Activated naive CD4-positive, alpha-beta T cell treated with anti-CD3 and anti-CD28 coated beads, Interleukin-2, amount 50 U/mL, for 16 hours (primary cell): ENCODE results near the gene THEMIS2.
"Not testable (repeated sequence)": the region's sequence is repeated elsewhere in the genome, so short reads cannot be mapped to it uniquely, and the experiment has no call there.

Experiments
- DNase-seq: peaks from one replicate; pipeline ENCODE4 v3.0.0-alpha.2; 2020

Gene THEMIS2

DNA sequence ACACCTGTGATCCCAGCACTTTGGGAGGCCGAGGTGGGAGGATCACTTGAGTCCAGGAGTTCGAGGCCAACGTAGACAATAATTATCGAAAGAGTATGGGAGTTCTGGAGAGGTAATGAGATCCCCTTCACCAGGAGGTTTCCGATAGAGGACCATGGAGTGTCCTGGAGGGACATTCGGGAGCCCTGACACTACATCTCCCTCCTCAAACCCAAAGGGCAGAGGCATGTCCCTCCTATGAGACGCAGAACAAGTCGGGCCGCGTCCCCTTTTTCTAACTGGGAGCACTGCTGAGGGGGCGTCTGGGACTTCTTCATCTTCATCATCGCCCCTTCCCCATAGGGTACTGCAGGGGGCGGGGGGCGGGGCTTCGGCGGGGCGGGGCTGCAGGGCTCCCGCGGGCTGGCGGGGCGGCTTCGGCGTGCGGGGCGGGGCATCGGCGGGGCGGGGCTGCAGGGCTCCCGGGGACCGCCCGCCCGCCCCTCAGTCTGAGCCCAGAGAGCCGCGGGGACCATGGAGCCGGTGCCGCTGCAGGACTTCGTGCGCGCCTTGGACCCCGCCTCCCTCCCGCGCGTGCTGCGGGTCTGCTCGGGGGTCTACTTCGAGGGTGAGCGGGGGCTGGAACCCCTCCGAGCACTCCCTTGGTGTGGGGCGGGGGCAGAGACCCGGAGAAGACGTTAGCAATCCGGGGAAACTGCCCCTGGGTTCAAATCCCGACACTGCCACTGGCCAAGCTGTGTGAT lies at the start of gene THEMIS2:
TSS of gene THEMIS2 (plus strand) at position 486 of the 743 bp plus-strand sequence. CDS start at position 514, 28 bp downstream.
- peak; percentile 86 for DNase-seq

DNA sequence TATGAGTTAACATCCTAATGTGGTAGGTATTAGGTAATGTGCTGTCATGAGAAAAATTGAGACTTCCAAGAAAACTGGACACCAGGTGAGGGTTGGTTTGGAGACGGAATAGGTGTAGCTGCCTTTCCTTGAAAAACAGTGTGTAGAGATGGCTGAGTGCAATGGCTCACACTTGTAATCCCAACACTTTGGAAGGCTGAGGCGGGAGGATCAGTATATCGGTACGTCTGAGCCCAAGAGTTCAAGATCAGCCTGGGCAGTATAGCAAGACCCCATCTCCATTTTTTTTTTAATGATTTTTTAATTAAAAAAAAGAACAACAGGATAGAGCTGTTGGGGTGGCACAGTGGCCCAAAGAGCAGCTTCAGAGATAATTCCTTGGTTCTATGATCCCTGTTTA lies 48.6 kb upstream of the THEMIS2 start:
- DNase-seq: no peak

DNA sequence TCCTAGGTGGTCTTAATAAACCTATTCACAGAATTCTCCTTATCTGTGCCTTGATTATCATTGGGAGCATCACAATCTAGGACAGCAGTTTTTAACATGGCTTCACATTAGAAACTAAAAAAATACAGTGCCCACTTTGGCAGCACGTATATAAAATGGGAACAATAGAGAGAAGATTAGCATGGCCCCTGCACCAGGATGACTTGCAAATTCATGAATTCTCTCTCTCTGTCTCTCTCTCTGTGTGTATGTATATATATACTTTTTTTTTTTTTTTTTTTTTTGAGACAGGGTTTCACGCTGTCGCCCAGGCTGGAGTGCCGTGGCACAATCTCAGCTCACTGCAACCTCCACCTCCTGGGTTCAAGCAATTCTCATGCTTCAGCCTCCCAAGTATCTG lies 47.9 kb upstream of the THEMIS2 start:
- DNase-seq: no peak

- not testable (repeated sequence) for DNase-seq
Observed at GRCh38 chr1:27829339-27829960, 42.9 kb upstream of the THEMIS2 start.

- peak; percentile 92 for DNase-seq
Observed at GRCh38 chr1:27830621-27831440, 41.5 kb upstream of the THEMIS2 start, which contains the start of gene PPP1R8. Gene PPP1R8 (plus strand): TSS chr1:27830782. CDS start chr1:27830836, 54 bp downstream.

- DNase-seq: no peak
Observed at GRCh38 chr1:27831568-27832410, 40.6 kb upstream of the THEMIS2 start.

GRCh38 chr1:27832762-27833161 lies 39.6 kb upstream of the THEMIS2 start:
- no peak for DNase-seq

DNA sequence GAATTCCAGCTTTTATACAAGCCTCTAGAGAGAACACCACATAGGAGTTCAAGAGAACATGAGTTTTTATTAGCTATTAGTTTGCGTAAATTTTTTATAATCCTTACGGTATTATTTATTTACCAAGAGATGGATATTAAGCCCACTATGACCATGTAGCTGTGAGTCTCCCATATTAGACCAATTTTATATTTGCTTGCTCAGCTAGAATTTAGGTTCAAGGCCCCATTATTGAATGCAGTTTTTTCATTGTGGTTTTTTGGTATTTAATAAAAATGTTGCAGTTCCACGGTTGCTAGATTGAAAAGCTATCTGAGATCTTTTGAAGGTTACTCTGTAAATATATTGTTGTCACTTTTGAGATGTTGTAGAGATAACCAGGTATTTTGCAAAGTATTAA lies 38.9 kb upstream of the THEMIS2 start:
- no peak for DNase-seq

GRCh38 chr1:27835046-27835445 lies 37.3 kb upstream of the THEMIS2 start:
- no peak for DNase-seq

DNA sequence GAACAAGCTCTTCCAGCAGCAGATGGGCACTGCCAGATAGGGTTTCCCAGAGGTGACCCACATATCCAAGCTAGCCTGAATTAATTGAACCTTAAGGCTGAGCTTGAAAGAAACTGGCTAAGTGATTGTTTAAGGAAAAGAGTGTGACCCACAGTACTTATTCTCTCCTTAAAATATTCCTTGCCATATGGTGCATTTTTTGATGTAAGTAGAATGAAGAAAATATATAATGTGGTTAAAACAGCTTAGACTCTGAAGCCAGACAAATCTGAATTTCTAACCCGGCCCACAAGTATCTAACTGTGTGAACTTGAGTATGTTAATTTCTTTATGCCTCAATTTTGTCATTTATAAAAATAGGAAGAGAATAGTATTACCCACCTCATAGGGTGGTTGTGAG lies 36.8 kb upstream of the THEMIS2 start:
- no peak for DNase-seq

DNA sequence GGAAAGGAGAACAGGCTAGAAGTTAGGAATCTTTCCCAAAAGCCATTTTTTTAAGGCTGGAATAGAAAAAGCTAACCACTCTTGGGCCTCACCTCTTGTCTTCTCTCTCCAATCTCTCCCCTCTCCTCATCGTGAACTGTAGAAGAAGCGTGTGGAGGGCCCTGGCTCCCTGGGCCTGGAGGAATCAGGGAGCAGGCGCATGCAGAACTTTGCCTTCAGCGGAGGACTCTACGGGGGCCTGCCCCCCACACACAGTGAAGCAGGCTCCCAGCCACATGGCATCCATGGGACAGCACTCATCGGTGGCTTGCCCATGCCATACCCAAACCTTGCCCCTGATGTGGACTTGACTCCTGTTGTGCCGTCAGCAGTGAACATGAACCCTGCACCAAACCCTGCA lies 22.4 kb upstream of the THEMIS2 start:
- DNase-seq: no peak

- no peak for DNase-seq
Observed at GRCh38 chr1:27855085-27855484, 17.3 kb upstream of the THEMIS2 start.

GRCh38 chr1:27856561-27857343 lies 15.6 kb upstream of the THEMIS2 start:
- DNase-seq: no peak

DNA sequence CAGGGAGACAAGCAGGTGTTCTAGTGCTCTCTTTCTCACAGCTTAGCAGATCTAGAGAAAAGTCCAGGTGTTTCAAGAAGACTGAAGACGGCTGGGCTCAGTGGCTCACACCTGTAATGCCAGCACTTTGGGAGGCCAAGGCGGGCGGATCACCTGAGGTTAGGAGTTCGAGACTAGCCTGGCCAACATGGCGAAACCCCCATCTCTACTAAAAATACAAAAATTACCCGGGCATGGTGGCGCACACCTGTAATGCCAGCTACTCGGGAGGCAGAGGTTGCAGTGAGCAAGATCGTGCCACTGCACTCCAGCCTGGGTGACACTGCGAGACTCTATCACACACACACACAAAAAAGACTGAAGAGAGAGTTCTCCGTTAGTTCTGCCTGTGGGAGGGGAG lies 14.8 kb upstream of the THEMIS2 start:
- not testable (repeated sequence) for DNase-seq

GRCh38 chr1:27858072-27858948 lies 14.0 kb upstream of the THEMIS2 start:
- DNase-seq: peak; percentile 85

GRCh38 chr1:27858949-27859576 lies 13.3 kb upstream of the THEMIS2 start:
- DNase-seq: no peak

- no peak for DNase-seq
Observed at GRCh38 chr1:27861436-27861835, 10.9 kb upstream of the THEMIS2 start.

DNA sequence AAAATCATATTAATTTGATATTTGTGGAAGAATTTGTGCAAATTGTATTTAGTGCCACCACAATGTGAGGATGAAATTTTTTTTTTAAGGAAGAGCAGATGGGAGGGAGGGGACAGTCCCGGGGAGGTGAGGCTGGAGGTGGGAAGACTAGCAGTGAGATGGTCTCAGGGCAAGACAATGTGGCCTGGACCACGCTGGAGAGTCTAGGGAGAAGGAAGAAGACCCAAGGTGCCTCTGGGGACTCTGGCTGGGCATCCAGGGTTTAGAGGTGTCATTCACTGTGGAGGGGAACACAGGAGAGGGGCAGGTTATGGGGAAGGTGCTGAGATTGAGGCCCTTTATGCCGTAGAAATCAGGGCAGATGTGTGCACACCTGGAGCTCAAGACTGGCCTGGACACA lies 10.3 kb upstream of the THEMIS2 start:
- DNase-seq: no peak

DNA sequence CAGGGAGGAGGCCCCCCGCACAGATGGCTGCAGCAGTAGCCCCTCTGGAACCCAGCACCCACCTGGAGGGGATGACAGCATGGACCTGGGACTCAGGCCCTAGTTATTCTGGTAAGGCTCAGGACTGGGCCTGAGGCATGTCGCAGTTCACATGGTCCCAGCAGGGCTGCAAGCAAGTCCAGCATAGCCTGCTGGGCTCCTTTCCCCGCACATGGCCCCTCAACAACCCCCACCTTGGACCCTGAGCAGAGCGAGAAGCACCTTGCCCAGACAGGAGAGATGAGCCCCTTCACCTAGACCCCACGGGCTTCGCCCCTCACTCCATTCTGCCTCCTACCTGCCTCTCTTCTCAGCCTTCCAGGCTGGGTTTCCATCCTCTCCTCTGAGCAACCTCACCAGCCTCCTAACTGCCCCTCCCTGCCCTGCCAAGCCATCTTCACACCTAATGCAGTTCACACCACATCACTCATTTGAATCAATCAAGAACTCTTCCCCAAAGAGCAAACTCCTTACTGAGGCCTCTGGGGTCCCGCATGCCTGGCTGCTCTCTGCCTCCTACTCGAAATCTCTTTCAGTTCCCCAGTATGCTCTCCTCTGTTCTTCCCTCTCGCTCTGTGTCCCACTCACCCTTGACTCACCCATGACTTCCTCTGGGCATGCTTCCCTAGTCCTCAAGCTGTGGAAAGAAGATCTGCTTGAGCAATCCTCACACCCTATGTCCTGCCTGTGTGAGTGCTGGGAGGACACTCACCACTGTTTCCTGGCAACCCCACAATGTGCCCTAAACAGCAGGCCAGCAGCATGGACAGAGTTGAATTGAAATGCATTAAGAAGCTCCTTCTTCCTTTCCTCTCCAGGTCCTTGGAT lies 9.4 kb upstream of the THEMIS2 start:
- DNase-seq: no peak
